Middle frontal gyrus (tissue), 1 donor: ENCODE data around the gene TES.

Source experiments
- DNase-seq: peaks from one replicate; pipeline ENCODE4 v3.0.0-alpha.2; 2015; ENCODE audit warnings: low spot score; ENCODE audit errors: extremely low spot score

Gene TES

DNA sequence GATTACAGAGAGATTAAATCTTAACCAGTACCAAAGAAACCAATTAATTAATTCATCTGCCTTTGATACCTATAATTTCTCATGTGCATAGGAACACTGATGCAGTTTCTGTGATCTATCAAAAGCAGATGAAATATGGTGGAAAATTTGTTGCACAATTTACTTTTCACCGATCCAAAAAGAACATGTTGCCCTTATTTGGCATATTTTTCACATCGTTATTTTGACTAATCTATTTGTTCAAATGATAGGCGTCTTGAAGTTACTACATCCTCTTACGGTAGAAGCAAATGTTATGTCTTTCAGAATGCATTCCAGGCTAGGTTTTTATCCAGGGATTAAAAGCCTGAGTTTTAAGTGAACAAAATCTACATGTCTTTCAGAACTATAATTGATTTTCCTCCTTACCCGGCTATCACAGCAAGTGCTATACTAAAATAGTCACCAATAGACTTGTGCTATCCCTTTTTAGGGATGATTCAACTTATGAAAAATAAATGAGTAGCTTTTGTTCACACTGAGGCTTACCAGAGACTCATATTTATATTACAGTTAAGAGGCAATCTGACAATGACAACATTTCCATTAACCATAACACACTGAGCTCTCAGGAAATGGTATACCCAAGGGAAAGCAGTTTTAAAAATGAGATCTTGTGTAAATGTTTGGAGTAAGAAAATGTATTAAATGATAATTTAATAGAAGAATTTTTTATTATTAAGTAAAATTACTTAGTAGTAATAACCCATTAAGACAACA, 16.8 kb upstream of the TES start:
- no peak for DNase-seq

DNA sequence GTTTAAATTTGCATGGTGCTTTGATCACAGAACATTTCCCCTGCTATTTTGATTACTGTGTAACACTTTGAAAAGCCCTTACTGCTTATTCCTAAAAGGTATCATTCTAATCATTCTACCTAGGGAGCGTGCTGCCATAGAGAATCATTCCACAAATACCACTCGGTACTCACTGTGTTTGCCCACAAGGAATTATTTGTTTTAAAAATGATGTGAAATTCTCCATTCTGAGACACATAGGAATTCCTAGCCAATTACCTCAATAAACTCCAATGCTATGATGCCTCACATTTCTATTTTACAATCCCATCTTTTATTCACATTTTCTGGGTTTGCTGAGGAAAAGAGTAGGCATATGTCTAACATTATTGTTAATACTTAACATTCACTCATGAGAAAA, 16.2 kb upstream of the TES start:
- DNase-seq: no peak

- DNase-seq: no peak
Measured at GRCh38 chr7:116195451-116195850, 14.9 kb upstream of the TES start.

DNA sequence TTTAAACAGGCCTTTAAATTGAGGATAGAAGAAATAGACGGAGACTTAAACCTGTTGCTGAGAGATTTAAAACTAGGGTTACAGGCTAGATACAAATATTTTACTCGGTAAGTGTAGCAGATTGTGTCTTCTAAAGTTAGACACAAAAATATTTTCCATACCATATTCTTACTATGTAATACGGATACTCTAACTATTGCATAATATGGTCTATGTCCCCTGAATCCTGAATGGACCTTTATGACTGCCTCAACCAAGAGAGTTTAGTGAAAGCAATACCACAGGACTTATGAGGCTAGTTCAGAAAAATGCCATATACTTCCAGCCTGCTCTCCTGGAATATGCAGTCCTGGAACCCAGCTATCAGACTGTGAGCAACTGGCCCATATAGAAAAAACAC, 13.4 kb upstream of the TES start:
- DNase-seq: no peak

GRCh38 chr7:116197360-116197759, 13.0 kb upstream of the TES start:
- no peak for DNase-seq

GRCh38 chr7:116198748-116199410, 11.5 kb upstream of the TES start:
- DNase-seq: no peak

GRCh38 chr7:116200963-116201362, 9.4 kb upstream of the TES start:
- no peak for DNase-seq

GRCh38 chr7:116206141-116206540, 4.2 kb upstream of the TES start:
- no peak for DNase-seq

DNA sequence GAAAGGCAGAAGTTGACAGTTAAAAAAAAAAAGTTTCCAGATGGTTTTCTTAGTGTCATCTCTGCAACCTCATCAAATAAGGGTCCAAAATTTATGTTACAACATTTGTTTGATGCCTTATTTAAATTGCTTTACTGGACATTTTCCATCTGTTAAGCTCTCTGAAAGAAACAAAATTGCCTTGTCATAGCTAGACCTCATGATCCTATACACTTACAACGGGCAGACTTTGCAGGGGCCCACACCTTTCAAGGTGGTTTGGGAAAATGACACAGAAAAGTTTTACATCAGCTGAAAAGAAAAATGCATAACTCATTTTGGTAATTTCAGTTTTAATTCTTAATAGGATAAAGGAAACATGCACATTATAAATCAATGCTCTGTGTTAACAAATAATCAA, 1.4 kb upstream of the TES start:
- no peak for DNase-seq

GRCh38 chr7:116209561-116210070, 723 bp upstream of the TES start:
- no peak for DNase-seq

GRCh38 chr7:116211006-116211912, 920 bp downstream of the TES start:
- no peak for DNase-seq

GRCh38 chr7:116211913-116212596, 1.7 kb downstream of the TES start:
- DNase-seq: no peak

DNA sequence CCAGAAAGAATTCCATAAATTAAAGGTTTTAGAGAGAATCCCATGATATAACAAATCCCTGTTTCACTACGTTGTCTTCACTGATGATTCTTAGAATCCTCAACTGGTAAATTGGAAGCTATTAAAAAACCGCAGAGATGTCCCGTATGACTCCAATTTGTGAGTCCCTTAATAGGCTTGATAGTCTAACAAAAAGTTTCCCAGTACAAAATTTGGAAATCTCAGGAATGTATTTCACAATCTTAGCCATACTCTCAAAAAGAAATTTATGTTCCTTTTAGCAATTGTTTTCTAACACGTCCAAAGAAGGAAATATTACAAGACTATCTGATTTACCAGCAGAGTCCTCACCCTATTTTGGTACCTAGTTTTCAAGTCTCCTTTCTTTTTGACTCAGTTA, 2.5 kb downstream of the TES start:
- DNase-seq: no peak

- no peak for DNase-seq
Measured at GRCh38 chr7:116213361-116214130, 3.2 kb downstream of the TES start.

DNA sequence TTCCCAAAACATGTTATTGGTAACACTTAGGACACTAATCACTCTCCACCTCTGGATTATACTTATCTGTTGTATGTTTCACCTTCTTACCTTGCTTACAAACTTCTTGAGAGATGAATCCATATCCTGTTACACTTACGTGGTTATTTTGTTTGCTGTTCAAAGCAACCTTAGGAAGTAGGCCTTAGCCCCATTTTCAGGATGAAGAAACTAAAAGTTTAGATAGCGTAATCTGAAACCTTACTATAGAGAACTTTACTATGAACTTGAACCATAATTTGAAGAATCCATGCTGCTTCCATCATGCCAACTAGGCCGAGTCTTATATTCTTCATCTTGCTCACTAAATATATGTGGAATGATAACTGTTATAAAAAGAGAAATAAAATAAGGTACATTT, 4.6 kb downstream of the TES start:
- DNase-seq: no peak

- no peak for DNase-seq
Measured at GRCh38 chr7:116215551-116215950, 5.2 kb downstream of the TES start.

GRCh38 chr7:116216956-116217571, 6.7 kb downstream of the TES start:
- DNase-seq: no peak

GRCh38 chr7:116218051-116218645, 7.8 kb downstream of the TES start:
- no peak for DNase-seq

GRCh38 chr7:116218747-116219146, 8.4 kb downstream of the TES start:
- no peak for DNase-seq

GRCh38 chr7:116219288-116219687, 8.9 kb downstream of the TES start:
- DNase-seq: no peak
